ENCODE measurements around the gene GBGT1. TPM values are rescaled to one million over a fixed set of nuclear protein-coding genes. Genes with fewer than 3 reads are reported as not detected.

Gene GBGT1
- total and polyA plus RNA-seq, 2 donors (not counting 1 experiment from before 2014, with no cell fraction given), result 19.6 to 52.7 TPM

DNA sequence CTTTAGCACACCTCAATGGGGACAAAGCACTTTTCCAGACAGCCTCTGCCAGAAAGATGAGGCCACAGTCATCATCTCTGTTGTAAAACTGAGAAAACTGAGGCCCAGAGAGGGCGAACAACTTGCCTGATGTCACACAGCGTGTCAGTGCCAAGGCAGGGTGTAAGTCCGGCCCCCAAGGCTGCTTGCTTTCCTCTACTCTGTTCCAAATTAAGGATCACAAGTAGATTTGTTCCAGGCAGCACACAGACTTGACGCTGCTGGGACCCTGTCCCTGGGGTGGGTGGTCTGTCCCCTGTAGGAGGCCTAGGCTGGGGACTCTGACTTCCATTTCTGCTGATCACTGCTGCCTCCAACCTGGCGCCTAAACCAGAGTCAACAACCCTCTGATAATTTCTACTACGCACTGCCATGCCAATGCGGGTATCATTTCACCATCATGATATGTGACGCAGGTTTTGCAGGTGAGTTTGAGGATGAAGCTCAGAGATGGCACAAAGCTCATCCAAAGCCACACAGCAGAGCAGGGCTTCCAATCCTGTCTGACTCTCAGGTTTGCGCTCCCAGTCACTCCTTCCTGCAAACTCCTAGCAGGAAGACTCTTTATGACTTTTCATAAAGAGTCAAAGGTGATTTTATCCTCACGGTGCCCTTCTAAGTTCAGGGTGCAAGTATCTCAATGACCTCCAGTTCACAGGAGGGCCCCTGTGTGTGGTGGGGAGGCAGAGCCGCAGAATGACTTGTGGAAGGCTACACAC lies 29.1 kb downstream of the GBGT1 start:
- Histone ChIP-seq H3K79me2 (ENCODE audit: control insufficient read depth, insufficient read depth, low read length) (peaks cover 57% of the 10 kb centered on the region), H3K9me3 (ENCODE audit: control extremely low read depth in 1 of 3, control insufficient read depth in 2 of 3, insufficient read depth in 1 of 3, low read length in 2 of 3) (no peaks in the 10 kb centered on the region), H3K27me3 (replicated peaks in 1 of 4; ENCODE audit: control extremely low read depth in 1 of 4, control insufficient read depth in 3 of 4, insufficient read depth in 4 of 4, low read length in 3 of 4) (no peaks in the 10 kb centered on the region), H3K9ac (ENCODE audit: low read length) (peak overlapping the region; percentile 37), H3K36me3 (replicated peaks in 1 of 2; ENCODE audit: control extremely low read depth in 1 of 2, control insufficient read depth in 1 of 2, extremely low read depth in 1 of 2, insufficient read depth in 2 of 2, low read length in 1 of 2) (no peaks in the 10 kb centered on the region), H4K20me1 (ENCODE audit: control insufficient read depth, insufficient read depth, low read length, poor library complexity, severe bottlenecking) (peaks cover 7% of the 10 kb centered on the region), H3K4me3 (ENCODE audit: control extremely low read depth in 1 of 5, extremely low read depth in 1 of 5, insufficient read depth in 1 of 5, low read depth in 2 of 5, low read length in 4 of 5) (no peak overlapping the region), H3K4me1 (ENCODE audit: control insufficient read depth in 2 of 2, insufficient read depth in 2 of 2, low read length in 2 of 2) (peaks cover 28 to 55% of the 10 kb centered on the region in 2 donors), H2AFZ (ENCODE audit: insufficient read depth, low read depth, low read length, poor library complexity, severe bottlenecking) (no peak overlapping the region), H3K27ac (ENCODE audit: low read length in 2 of 2) (peak overlapping the region; percentile 92 to 95), H3K4me2 (replicated peaks; ENCODE audit: low read depth, low read length, poor library complexity, severe bottlenecking) (peak overlapping the region; percentile 57)
- Mint-ChIP-seq H3K27me3 (no peaks in the 10 kb centered on the region), H3K27ac (peak overlapping the region; percentile 100), H3K4me1 (peaks cover 53% of the 10 kb centered on the region), H3K4me3 (peak overlapping the region; percentile 80), H3K9me3 (ENCODE audit: insufficient read depth) (no peaks in the 10 kb centered on the region)
- no peak for TF ChIP-seq EZH2 (IDR thresholded peaks at IDR 0.05; ENCODE audit: borderline replicate concordance, insufficient read depth, low read depth, low read length, poor library complexity, severe bottlenecking)
- TF ChIP-seq, protein P1, sequence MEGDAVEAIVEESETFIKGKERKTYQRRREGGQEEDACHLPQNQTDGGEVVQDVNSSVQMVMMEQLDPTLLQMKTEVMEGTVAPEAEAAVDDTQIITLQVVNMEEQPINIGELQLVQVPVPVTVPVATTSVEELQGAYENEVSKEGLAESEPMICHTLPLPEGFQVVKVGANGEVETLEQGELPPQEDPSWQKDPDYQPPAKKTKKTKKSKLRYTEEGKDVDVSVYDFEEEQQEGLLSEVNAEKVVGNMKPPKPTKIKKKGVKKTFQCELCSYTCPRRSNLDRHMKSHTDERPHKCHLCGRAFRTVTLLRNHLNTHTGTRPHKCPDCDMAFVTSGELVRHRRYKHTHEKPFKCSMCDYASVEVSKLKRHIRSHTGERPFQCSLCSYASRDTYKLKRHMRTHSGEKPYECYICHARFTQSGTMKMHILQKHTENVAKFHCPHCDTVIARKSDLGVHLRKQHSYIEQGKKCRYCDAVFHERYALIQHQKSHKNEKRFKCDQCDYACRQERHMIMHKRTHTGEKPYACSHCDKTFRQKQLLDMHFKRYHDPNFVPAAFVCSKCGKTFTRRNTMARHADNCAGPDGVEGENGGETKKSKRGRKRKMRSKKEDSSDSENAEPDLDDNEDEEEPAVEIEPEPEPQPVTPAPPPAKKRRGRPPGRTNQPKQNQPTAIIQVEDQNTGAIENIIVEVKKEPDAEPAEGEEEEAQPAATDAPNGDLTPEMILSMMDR (IDR thresholded peaks at IDR 0.05), result no peak
- WGBS (ENCODE audit: insufficient coverage), result 89% methylated on average over 7 of the region's 11 CpGs
- ChIA-PET CTCF (interaction anchor here (1.0 to 6.9 kb wide), 6 partner anchors 9 to 38 kb away, joined by 3 to 87 read pairs (median 10); no protein-coding TSS in a partner anchor), POLR2A (interaction anchor here (1.0 to 1.9 kb wide), 9 partner anchors 8 to 26 kb away, joined by 3 to 22 read pairs (median 6); no protein-coding TSS in a partner anchor)
- intact Hi-C loops (cut with micrococcal nuclease), result no loop called here
- no peak for ATAC-seq (ENCODE audit: low read depth)
- no peak for DNase-seq

Data from B cell (primary cell).